ENCODE data around the gene EPM2A.

DNA sequence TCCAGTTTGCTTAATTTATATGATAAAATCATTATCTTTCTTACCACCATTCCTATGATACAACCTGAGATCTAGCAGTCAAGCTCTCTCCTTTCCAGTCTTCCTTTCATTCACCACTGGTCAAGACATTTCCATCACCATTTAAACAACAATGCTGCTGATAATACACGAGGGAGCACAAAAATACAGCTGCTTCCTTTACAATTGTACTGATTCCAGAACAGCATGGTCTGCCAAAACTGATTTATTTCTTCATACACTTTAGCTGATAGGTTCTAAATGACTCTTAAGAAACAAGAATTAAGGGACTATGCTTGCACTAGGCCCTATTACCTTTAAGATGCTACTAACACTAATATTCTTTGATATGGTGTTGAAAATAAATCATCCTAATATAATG is 65.0 kb downstream of the EPM2A start:
- no peak for TF ChIP-seq CTCF (IDR thresholded peaks at IDR 0.05)
- no peak for TF ChIP-seq POLR2A (IDR thresholded peaks at IDR 0.05)

All from right lobe of liver (tissue), 4 donors.